NCI-H1105 (cell line): ENCODE data around the gene APEX1.
"Not testable (repeated sequence)": the region's sequence is repeated elsewhere in the genome, so short reads cannot be mapped to it uniquely, and the experiment has no call there.

Source experiments
- DNase-seq: peaks from one replicate; lab custom pipeline; 2025; lab: John Stamatoyannopoulos, UW

APEX1 gene

GRCh38 chr14:20435582-20436362, 19.3 kb upstream of the APEX1 start, which contains the start of gene KLHL33:
Gene KLHL33, minus strand, starts transcription at chr14:20436166. Its CDS starts 355 bp downstream, at chr14:20435811.
- no peak for DNase-seq

GRCh38 chr14:20436363-20436755, 18.7 kb upstream of the APEX1 start:
- no peak for DNase-seq

GRCh38 chr14:20438664-20439063, 16.4 kb upstream of the APEX1 start:
- DNase-seq = no peak

- DNase-seq = no peak
Observed at GRCh38 chr14:20440465-20440864, 14.6 kb upstream of the APEX1 start.

GRCh38 chr14:20440882-20441281, 14.1 kb upstream of the APEX1 start:
- DNase-seq = no peak

- no peak for DNase-seq
Observed at GRCh38 chr14:20441461-20441860, 13.6 kb upstream of the APEX1 start.

- not testable (repeated sequence) for DNase-seq
Observed at GRCh38 chr14:20443650-20444049, 11.4 kb upstream of the APEX1 start.

- DNase-seq = no peak
Observed at GRCh38 chr14:20446889-20447288, 8.1 kb upstream of the APEX1 start.

- DNase-seq = not testable (repeated sequence)
Observed at GRCh38 chr14:20452831-20453230, 2.2 kb upstream of the APEX1 start.

GRCh38 chr14:20455355-20456300, 602 bp downstream of the APEX1 start:
- peak; percentile 84 for DNase-seq

- no peak for DNase-seq
Observed at GRCh38 chr14:20456971-20457370, 1.9 kb downstream of the APEX1 start.

- DNase-seq = no peak
Observed at GRCh38 chr14:20458031-20458789, 3.2 kb downstream of the APEX1 start.

GRCh38 chr14:20460458-20461224, 5.6 kb downstream of the APEX1 start:
- DNase-seq = peak; percentile 68

- DNase-seq = peak; percentile 100
Observed at GRCh38 chr14:20461225-20462141, 6.5 kb downstream of the APEX1 start, which contains the start of gene PIP4P1. Gene PIP4P1, minus strand, starts transcription at chr14:20461434. Its CDS starts 109 bp downstream, at chr14:20461325.

- no peak for DNase-seq
Observed at GRCh38 chr14:20468764-20469241, 13.8 kb downstream of the APEX1 start.

GRCh38 chr14:20469242-20469889, 14.3 kb downstream of the APEX1 start, which contains the start of gene PNP:
Gene PNP, plus strand, starts transcription at chr14:20469406. Its CDS starts 119 bp downstream, at chr14:20469525.
- peak; percentile 93 for DNase-seq

GRCh38 chr14:20469890-20470602, 15.0 kb downstream of the APEX1 start:
- peak; percentile 16 for DNase-seq

GRCh38 chr14:20470603-20470901, 15.5 kb downstream of the APEX1 start:
- no peak for DNase-seq
